ENCODE data around the gene CATSPER3.
"Not testable (repeated sequence)": the region's sequence is repeated elsewhere in the genome, so short reads cannot be mapped to it uniquely, and the experiment has no call there.

DNA sequence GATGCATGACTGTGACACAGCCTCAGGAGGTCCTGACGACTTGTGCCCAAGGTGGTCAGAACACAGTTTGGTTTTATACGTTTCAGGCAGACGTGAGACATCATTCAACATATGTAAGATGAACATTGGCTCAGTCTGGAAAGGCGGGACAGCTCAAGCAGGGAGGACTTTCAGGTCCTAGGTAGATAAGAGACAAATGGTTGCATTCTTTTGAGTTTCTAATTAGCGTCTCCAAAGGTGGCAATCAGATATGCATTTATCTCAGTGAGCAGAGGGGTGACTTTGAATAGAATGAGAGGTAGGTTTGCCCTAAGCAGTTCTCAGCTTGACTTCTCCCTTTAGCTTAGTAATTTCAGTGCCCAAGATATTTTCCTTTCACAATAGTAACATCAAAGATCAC lies 22.5 kb downstream of the CATSPER3 start:
- not testable (repeated sequence) for TF ChIP-seq CTCF (IDR thresholded peaks at IDR 0.05 in 2 of 3, conservative IDR thresholded peaks at IDR 0.05 in 1 of 3; ENCODE audit: borderline replicate concordance in 1 of 3, insufficient read depth in 1 of 3, low read depth in 2 of 3, low read length in 2 of 3); POLR2AphosphoS5 (IDR thresholded peaks at IDR 0.05; ENCODE audit: low read depth, low read length); EZH2 (IDR thresholded peaks at IDR 0.05); ZNF274 (IDR thresholded peaks at IDR 0.05; ENCODE audit: low read depth, low read length); CEBPB (IDR thresholded peaks at IDR 0.05; ENCODE audit: low read depth); POLR2A (IDR thresholded peaks at IDR 0.05; ENCODE audit: borderline replicate concordance, extremely low read depth, insufficient read depth, insufficient read length); EGR1 (IDR thresholded peaks at IDR 0.05; ENCODE audit: low read depth)
- TF ChIP-seq, protein P1, sequence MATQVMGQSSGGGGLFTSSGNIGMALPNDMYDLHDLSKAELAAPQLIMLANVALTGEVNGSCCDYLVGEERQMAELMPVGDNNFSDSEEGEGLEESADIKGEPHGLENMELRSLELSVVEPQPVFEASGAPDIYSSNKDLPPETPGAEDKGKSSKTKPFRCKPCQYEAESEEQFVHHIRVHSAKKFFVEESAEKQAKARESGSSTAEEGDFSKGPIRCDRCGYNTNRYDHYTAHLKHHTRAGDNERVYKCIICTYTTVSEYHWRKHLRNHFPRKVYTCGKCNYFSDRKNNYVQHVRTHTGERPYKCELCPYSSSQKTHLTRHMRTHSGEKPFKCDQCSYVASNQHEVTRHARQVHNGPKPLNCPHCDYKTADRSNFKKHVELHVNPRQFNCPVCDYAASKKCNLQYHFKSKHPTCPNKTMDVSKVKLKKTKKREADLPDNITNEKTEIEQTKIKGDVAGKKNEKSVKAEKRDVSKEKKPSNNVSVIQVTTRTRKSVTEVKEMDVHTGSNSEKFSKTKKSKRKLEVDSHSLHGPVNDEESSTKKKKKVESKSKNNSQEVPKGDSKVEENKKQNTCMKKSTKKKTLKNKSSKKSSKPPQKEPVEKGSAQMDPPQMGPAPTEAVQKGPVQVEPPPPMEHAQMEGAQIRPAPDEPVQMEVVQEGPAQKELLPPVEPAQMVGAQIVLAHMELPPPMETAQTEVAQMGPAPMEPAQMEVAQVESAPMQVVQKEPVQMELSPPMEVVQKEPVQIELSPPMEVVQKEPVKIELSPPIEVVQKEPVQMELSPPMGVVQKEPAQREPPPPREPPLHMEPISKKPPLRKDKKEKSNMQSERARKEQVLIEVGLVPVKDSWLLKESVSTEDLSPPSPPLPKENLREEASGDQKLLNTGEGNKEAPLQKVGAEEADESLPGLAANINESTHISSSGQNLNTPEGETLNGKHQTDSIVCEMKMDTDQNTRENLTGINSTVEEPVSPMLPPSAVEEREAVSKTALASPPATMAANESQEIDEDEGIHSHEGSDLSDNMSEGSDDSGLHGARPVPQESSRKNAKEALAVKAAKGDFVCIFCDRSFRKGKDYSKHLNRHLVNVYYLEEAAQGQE (IDR thresholded peaks at IDR 0.05; ENCODE audit: low read depth): not testable (repeated sequence)

All from HCT116 (cell line).